ENCODE data around the gene SRP68. TPM values are rescaled to one million over a fixed set of nuclear protein-coding genes. Genes with fewer than 3 reads are reported as not detected.
"Not testable (repeated sequence)": the region's sequence is repeated elsewhere in the genome, so short reads cannot be mapped to it uniquely, and the experiment has no call there.

The SRP68 gene
- total RNA-seq, 2 donors from 2014 or later: 65.1 to 78.0 TPM

- intact Hi-C loops (cut with DNase I): no loop called here
- DNase-seq: no peak
- Histone ChIP-seq H3K9me3 (no peaks in the 10 kb centered on the region), H3K27me3 (no peaks in the 10 kb centered on the region), H3K4me3 (no peak overlapping the region), H3K9ac (ENCODE audit: low read depth in 2 of 2, low read length in 2 of 2) (peak overlapping the region in 1 of 2 donors; percentile 53), H3K4me1 (peaks cover 4% of the 10 kb centered on the region), H3K27ac (no peak overlapping the region), H3K36me3 (peaks cover 31% of the 10 kb centered on the region)
- TF ChIP-seq CTCF (IDR thresholded peaks at IDR 0.05): no peak
Observed at GRCh38 chr17:76049836-76050537, 22.3 kb downstream of the SRP68 start.

DNA sequence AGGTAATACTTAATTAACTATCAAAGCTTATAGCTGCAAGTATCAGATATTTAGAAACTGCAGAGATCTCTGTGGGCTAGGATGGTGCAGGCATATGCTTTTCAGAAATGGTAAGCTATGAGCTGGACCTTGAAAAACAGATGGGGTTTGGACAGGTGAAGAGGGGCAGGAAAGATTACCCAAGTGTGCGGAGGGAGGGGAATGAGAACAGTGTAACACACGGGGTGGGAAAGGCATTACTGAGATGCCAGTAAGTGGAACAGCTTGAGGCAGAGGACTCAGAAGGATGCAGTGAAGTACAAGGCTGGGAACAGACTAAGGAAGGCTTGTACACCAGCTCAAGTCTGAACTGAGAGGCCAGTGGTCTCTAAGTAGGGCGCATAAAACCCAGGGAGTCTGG is 23.1 kb downstream of the SRP68 start:
- DNase-seq: no peak
- Histone ChIP-seq H3K9me3 (no peaks in the 10 kb centered on the region), H3K4me3 (no peak overlapping the region), H3K27me3 (no peaks in the 10 kb centered on the region), H3K9ac (ENCODE audit: low read depth in 2 of 2, low read length in 2 of 2) (no peak overlapping the region), H3K36me3 (peaks cover 37% of the 10 kb centered on the region), H3K4me1 (peaks cover 4% of the 10 kb centered on the region), H3K27ac (no peak overlapping the region)
- intact Hi-C loops (cut with DNase I): no loop called here
- TF ChIP-seq CTCF (IDR thresholded peaks at IDR 0.05): no peak

GRCh38 chr17:76048711-76049110 is 23.6 kb downstream of the SRP68 start:
- TF ChIP-seq CTCF (IDR thresholded peaks at IDR 0.05): no peak
- intact Hi-C loops (cut with DNase I): no loop called here
- Histone ChIP-seq H3K9ac (ENCODE audit: low read depth in 2 of 2, low read length in 2 of 2) (no peak overlapping the region), H3K4me1 (peaks cover 4% of the 10 kb centered on the region), H3K9me3 (no peaks in the 10 kb centered on the region), H3K4me3 (no peak overlapping the region), H3K36me3 (peaks cover 42% of the 10 kb centered on the region), H3K27ac (no peak overlapping the region), H3K27me3 (no peaks in the 10 kb centered on the region)
- no peak for DNase-seq

GRCh38 chr17:76048025-76048605 is 24.2 kb downstream of the SRP68 start:
- Histone ChIP-seq H3K4me1 (peaks cover 4% of the 10 kb centered on the region), H3K4me3 (no peak overlapping the region), H3K27me3 (no peaks in the 10 kb centered on the region), H3K36me3 (peaks cover 44% of the 10 kb centered on the region), H3K9me3 (no peaks in the 10 kb centered on the region), H3K9ac (ENCODE audit: low read depth in 2 of 2, low read length in 2 of 2) (no peak overlapping the region), H3K27ac (no peak overlapping the region)
- no peak for DNase-seq
- intact Hi-C loops (cut with DNase I): no loop called here
- TF ChIP-seq CTCF (IDR thresholded peaks at IDR 0.05): no peak

- no peak overlapping the region for H3K9ac ChIP-seq (ENCODE audit: low read depth in 2 of 2, low read length in 2 of 2)
- H3K27ac ChIP-seq: no peak overlapping the region
- no peaks in the 10 kb centered on the region for H3K4me1 ChIP-seq
- intact Hi-C loops (cut with DNase I): no loop called here
- H3K36me3 ChIP-seq: peaks cover 53% of the 10 kb centered on the region
- no peaks in the 10 kb centered on the region for H3K27me3 ChIP-seq
- H3K4me3 ChIP-seq: no peak overlapping the region
- no peak for TF ChIP-seq CTCF (IDR thresholded peaks at IDR 0.05)
- H3K9me3 ChIP-seq: no peaks in the 10 kb centered on the region
- DNase-seq: no peak
Observed at GRCh38 chr17:76046064-76046463, 26.3 kb downstream of the SRP68 start.

GRCh38 chr17:76044475-76045007 is 27.8 kb downstream of the SRP68 start:
- H3K4me1 ChIP-seq; H3K4me3 ChIP-seq; H3K9ac ChIP-seq (ENCODE audit: low read depth in 2 of 2, low read length in 2 of 2); intact Hi-C loops (cut with DNase I); H3K27ac ChIP-seq; H3K27me3 ChIP-seq; DNase-seq; H3K9me3 ChIP-seq: not testable (repeated sequence)
- H3K36me3 ChIP-seq: peaks cover 45% of the 10 kb centered on the region

GRCh38 chr17:76042868-76043267 is 29.4 kb downstream of the SRP68 start:
- H3K36me3 ChIP-seq: peaks cover 35% of the 10 kb centered on the region
- H3K4me1 ChIP-seq; H3K4me3 ChIP-seq; intact Hi-C loops (cut with DNase I); DNase-seq; H3K27me3 ChIP-seq; H3K9ac ChIP-seq (ENCODE audit: low read depth in 2 of 2, low read length in 2 of 2); H3K9me3 ChIP-seq; H3K27ac ChIP-seq: not testable (repeated sequence)

All from colonic mucosa (tissue), 4 donors.